Left lung (tissue), 10 donors: ENCODE data around the gene LHX6. TPM values are rescaled to one million over a fixed set of nuclear protein-coding genes. Genes with fewer than 3 reads are reported as not detected.

Experiments used
- ATAC-seq: fragments of 200-7000 bp; cut with Tn5 transposase; one replicate; pipeline ENCODE4 v1.9.1; 2020; ENCODE audit warnings: moderate library complexity
- DNase-seq, 4 donors: peaks; one replicate each; pipeline ENCODE4 v3.0.0-alpha.2; 2013 to 2020
- H3K27ac ChIP-seq, 2 donors: fragments of 200-600 bp; sonication (generic) in 1 of 2; one replicate each; pipeline versions ENCODE4 v1.5.0 to v1.8.0; 2020 to 2021
- H3K27me3 ChIP-seq, 2 donors: fragments of 200-600 bp; sonication (generic) in 1 of 2; one replicate each; pipeline versions ENCODE4 v1.5.0 to v1.8.0; 2020 to 2021
- H3K36me3 ChIP-seq, 2 donors: fragments of 200-600 bp; sonication (generic) in 1 of 2; one replicate each; pipeline versions ENCODE4 v1.5.0 to v1.8.0; 2020 to 2021
- H3K4me1 ChIP-seq, 2 donors: fragments of 200-600 bp; one replicate each; pipeline ENCODE4 v1.8.0; 2021
- H3K4me3 ChIP-seq, 2 donors: fragments of 200-600 bp; sonication (generic) in 1 of 2; one replicate each; pipeline versions ENCODE4 v1.5.0 to v1.8.0; 2020 to 2021; ENCODE audit warnings: mild to moderate bottlenecking in 1 of 2
- H3K9me3 ChIP-seq, 2 donors: fragments of 200-600 bp; sonication (generic) in 1 of 2; one replicate each; pipeline versions ENCODE4 v1.5.0 to v1.8.0; 2020 to 2021
- intact Hi-C, 2 donors: fragments of 100-400 bp; cut with DNase I; formaldehyde crosslinking; loops; one replicate each; pipeline versions ENCODE4 v1.11.2 to v1.14.2; 2022
- polyA plus RNA-seq, 6 donors: library from polyadenylated mRNA; unstranded; fragments of 120-200 nt; gene quantifications; one replicate each; pipeline ENCODE4 v1.2.1, GENCODE V29; 2013; ENCODE audit not compliant: insufficient read length in 6 of 6
- total RNA-seq, 2 donors: library from RNA; stranded (reverse); fragmentation: NEBNext Ultra II Directional; extraction: Animal tissue kit (Norgen Biotek cat#: 25700); gene quantifications; one replicate each; pipeline ENCODE4 v1.2.1, GENCODE V29; 2021
- TF ChIP-seq, protein P1 (sequence below), 2 donors: fragments of 200-600 bp; sonication (generic) in 1 of 2; IDR thresholded peaks; one replicate each; pipeline versions ENCODE4 v1.5.0 to v1.8.0; 2021; ENCODE audit warnings: antibody characterized with exemption in 2 of 2
- donor health status: DM: no; HTN: yes; CAD: no.
- donor health status: DM: no; HTN: no; CAD: no.

The LHX6 gene
- total and polyA plus RNA-seq, 8 donors, result 4.8 to 25.4 (median 18.2) TPM

DNA sequence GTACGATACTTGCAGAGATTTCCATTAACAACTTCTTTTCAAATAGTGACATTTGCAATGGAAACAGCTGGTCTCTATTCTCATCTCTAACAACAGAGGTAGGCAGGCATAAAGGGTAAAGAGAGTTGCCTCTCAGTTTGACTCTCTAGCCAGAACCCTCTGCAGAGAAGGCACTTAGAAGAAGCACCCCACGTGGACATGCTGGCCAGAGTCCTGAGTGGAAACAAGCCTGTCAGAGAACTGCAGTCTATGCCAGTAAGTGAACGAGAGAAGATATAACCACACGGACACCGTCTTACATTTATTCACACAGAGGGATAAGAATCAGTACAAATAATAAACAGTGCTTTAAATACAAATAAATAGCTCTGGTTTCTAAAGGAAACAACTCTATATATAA, 11.0 kb upstream of the LHX6 start:
- TF ChIP-seq, protein P1, sequence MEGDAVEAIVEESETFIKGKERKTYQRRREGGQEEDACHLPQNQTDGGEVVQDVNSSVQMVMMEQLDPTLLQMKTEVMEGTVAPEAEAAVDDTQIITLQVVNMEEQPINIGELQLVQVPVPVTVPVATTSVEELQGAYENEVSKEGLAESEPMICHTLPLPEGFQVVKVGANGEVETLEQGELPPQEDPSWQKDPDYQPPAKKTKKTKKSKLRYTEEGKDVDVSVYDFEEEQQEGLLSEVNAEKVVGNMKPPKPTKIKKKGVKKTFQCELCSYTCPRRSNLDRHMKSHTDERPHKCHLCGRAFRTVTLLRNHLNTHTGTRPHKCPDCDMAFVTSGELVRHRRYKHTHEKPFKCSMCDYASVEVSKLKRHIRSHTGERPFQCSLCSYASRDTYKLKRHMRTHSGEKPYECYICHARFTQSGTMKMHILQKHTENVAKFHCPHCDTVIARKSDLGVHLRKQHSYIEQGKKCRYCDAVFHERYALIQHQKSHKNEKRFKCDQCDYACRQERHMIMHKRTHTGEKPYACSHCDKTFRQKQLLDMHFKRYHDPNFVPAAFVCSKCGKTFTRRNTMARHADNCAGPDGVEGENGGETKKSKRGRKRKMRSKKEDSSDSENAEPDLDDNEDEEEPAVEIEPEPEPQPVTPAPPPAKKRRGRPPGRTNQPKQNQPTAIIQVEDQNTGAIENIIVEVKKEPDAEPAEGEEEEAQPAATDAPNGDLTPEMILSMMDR (IDR thresholded peaks at IDR 0.05), result no peak
- no peak overlapping the region for H3K27ac ChIP-seq
- H3K4me1 ChIP-seq, result no peaks in the 10 kb centered on the region
- intact Hi-C loops, result no loop called here
- ATAC-seq (no peak), DNase-seq (no peak)
- H3K4me3 ChIP-seq, result no peak overlapping the region
- H3K36me3 ChIP-seq, result peaks cover 0 to 64% of the 10 kb centered on the region in 2 donors
- H3K27me3 ChIP-seq, result no peaks in the 10 kb centered on the region
- H3K9me3 ChIP-seq, result no peaks in the 10 kb centered on the region

DNA sequence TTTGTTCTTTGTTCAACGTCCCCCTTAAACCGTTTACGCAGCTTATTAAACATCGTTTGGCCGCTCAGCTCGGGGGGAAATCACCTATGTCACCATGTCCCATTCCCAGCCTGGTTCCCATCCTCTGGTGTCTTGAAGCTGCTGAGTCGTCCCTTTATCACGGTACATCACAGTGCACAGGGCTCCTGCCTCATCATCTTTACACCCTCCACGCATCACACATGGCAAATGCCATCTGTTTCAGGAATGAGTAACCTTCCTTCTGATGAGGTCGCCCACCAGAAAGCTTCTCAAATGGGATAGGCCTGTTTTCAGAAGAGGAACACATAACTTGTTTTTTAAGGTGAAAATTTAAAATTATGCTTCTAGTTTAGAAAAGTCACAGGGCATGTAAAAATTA, 7.9 kb upstream of the LHX6 start:
- Histone ChIP-seq H3K4me3 (no peak overlapping the region), H3K27me3 (peaks cover 0 to 3% of the 10 kb centered on the region in 2 donors), H3K36me3 (peaks cover 0 to 33% of the 10 kb centered on the region in 2 donors), H3K4me1 (no peaks in the 10 kb centered on the region), H3K9me3 (no peaks in the 10 kb centered on the region), H3K27ac (no peak overlapping the region)
- ATAC-seq, result no peak
- TF ChIP-seq, protein P1 (IDR thresholded peaks at IDR 0.05), result no peak
- intact Hi-C loops, result no loop called here
- no peak for DNase-seq

DNA sequence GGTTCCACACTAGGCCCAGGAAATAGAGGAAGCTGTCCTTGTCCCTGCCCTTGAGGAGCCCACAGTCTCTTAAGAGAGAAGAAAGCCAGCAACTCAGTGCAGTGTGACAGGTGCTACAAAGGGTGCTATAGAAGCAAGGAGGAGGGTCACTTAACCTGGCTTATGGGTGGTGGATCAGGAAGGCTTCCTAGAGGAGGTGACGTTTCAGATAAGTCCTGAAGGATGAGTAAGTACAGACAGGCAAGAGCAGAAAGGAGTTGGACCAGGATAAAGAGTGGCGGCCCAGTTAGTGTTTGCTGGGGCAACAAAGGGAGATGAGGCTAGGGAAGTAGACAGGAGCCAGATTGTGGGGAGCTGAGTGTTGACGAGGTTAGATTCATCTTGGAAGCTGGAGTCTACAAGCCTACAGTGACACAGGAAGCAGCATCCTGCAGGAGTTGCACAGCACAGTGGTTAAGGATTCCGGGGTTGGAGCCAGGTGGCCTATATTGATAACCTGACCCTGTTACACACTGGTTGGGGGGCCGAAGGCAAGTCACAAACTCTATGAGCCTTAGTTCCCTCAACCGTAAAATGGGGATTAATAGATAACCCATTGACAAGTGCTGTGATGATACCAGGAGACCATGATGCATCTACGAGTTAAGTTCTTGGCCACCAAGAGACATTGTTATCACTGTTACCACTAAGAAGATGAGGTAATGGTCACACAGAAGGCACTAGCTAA, 5.4 kb upstream of the LHX6 start:
- TF ChIP-seq, protein P1 (IDR thresholded peaks at IDR 0.05), result no peak
- peaks cover 0 to 1% of the 10 kb centered on the region in 2 donors for H3K4me1 ChIP-seq
- H3K27me3 ChIP-seq, result peaks cover 9 to 27% of the 10 kb centered on the region in 2 donors
- ATAC-seq (no peak), DNase-seq (no peak)
- no peak overlapping the region for H3K4me3 ChIP-seq
- intact Hi-C loops, result no loop called here
- H3K36me3 ChIP-seq, result peaks cover 0 to 11% of the 10 kb centered on the region in 2 donors
- no peak overlapping the region for H3K27ac ChIP-seq
- H3K9me3 ChIP-seq, result no peaks in the 10 kb centered on the region

DNA sequence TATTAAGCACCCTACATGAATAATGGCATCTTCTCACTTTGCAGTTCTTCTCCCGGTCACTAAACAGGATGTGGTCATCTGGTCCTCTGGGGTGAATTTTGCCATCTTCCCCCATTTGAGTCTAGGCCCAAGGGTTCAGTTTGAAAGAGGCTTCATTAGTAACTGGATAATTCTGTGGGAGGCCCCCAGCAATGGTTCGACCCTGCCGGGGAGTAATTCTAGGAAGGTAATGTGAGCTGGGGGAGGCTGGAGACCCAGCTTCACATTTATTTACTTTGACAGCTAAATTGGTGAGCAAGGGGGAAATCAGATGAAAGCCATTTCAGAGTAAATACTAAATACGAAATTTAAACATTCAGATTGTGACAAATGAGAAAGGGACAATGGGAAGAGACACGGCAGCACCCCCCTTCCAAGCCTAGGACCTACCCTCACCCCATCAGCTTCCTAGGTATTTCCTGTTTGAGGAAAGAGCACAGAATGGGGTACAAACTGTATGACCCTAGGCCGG, 4.1 kb upstream of the LHX6 start:
- Histone ChIP-seq H3K4me1 (peaks cover 0 to 15% of the 10 kb centered on the region in 2 donors), H3K36me3 (peaks cover 0 to under 1% of the 10 kb centered on the region in 2 donors), H3K4me3 (no peak overlapping the region), H3K27ac (no peak overlapping the region), H3K27me3 (peaks cover 20 to 40% of the 10 kb centered on the region in 2 donors), H3K9me3 (no peaks in the 10 kb centered on the region)
- ATAC-seq (no peak), DNase-seq (no peak)
- TF ChIP-seq, protein P1 (IDR thresholded peaks at IDR 0.05), result no peak
- intact Hi-C loops, result no loop called here

DNA sequence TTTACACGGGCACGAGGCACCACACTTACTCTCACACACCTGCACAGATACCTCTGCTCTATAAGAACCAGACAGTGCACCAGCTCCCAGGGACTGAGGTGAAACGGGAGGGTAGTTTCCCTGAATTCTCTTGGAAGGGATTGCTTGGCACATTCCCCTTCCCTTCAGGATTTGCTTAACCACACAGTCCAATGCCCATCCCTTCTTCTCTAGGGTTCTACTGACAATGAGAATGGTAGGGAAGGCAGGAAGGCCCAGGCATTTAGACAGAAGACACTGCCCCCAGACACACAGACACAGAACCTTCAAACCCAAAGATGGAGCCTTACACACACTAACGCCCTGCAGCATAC, 704 bp upstream of the LHX6 start:
- Histone ChIP-seq H3K4me1 (peaks cover 5 to 30% of the 10 kb centered on the region in 2 donors), H3K9me3 (no peaks in the 10 kb centered on the region), H3K27ac (no peak overlapping the region), H3K36me3 (no peaks in the 10 kb centered on the region), H3K4me3 (no peak overlapping the region), H3K27me3 (peaks cover 51 to 74% of the 10 kb centered on the region in 2 donors)
- TF ChIP-seq, protein P1 (IDR thresholded peaks at IDR 0.05), result no peak
- no peak for DNase-seq
- intact Hi-C loops, result no loop called here
- ATAC-seq, result no peak
